HepG2 (cell line): ENCODE data around the gene C5AR1. TPM values are rescaled to one million over a fixed set of nuclear protein-coding genes. Genes with fewer than 3 reads are reported as not detected.

Experiments used
- ARHGAP35 ChIP-seq: sonication (generic); formaldehyde crosslinking; IDR thresholded peaks from 2 replicates; pipeline ENCODE4 v1.9.0; 2022; ENCODE audit warnings: mild to moderate bottlenecking, inconsistent platforms, moderate library complexity, missing genetic modification reagents, borderline replicate concordance
- ARID2 ChIP-seq: sonication (generic); formaldehyde crosslinking; IDR thresholded peaks from 2 replicates; pipeline ENCODE4 v1.8.1; 2022; ENCODE audit warnings: mild to moderate bottlenecking, missing genetic modification reagents, borderline replicate concordance
- HES4 ChIP-seq: sonication (generic); formaldehyde crosslinking; IDR thresholded peaks from 2 replicates; pipeline ENCODE4 v1.9.0; 2021; ENCODE audit warnings: mild to moderate bottlenecking, missing genetic modification reagents, borderline replicate concordance
- HINFP ChIP-seq: sonication (generic); formaldehyde crosslinking; IDR thresholded peaks from 2 replicates; pipeline ENCODE4 v1.4.0; 2020; ENCODE audit warnings: low read depth, mild to moderate bottlenecking, missing genetic modification reagents
- KDM1A ChIP-seq: IDR thresholded peaks from 2 replicates; pipeline ENCODE4 v1.6.1; 2016; ENCODE audit warnings: missing compliant biosample characterization
- NFKB2 ChIP-seq: sonication (generic); formaldehyde crosslinking; IDR thresholded peaks from 2 replicates; pipeline ENCODE4 v1.4.0; 2020; ENCODE audit warnings: missing genetic modification reagents, borderline replicate concordance
- NR2F6 ChIP-seq, 2 experiments: IDR thresholded peaks; 2 replicates each; pipeline ENCODE4 v1.6.1; 2016; ENCODE audit warnings: antibody characterized with exemption in 1 of 2, mild to moderate bottlenecking in 1 of 2
- PHB2 ChIP-seq: fragments of 450-650 bp; IDR thresholded peaks from 2 replicates; pipeline ENCODE4 v1.6.1; 2018; ENCODE audit not compliant: partially characterized antibody
- SP4 ChIP-seq: sonication (generic); formaldehyde crosslinking; IDR thresholded peaks from 2 replicates; pipeline ENCODE4 v1.8.1; 2023; ENCODE audit warnings: mild to moderate bottlenecking, missing genetic modification reagents
- STAT5B ChIP-seq: sonication (generic); formaldehyde crosslinking; IDR thresholded peaks from 2 replicates; pipeline ENCODE4 v1.4.0; 2020; ENCODE audit warnings: missing genetic modification reagents
- ZBTB44 ChIP-seq: sonication (generic); formaldehyde crosslinking; IDR thresholded peaks from 2 replicates; pipeline ENCODE4 v1.4.0; 2020; ENCODE audit warnings: missing genetic modification reagents
- ZNF235 ChIP-seq: sonication (generic); formaldehyde crosslinking; IDR thresholded peaks from 2 replicates; pipeline ENCODE4 v1.8.1; 2023; ENCODE audit warnings: mild to moderate bottlenecking, missing genetic modification reagents, borderline replicate concordance
- ZNF710 ChIP-seq: sonication (generic); formaldehyde crosslinking; IDR thresholded peaks from 2 replicates; pipeline ENCODE4 v1.5.0; 2020; ENCODE audit warnings: mild to moderate bottlenecking, missing genetic modification reagents, borderline replicate concordance
- polyA plus RNA-seq, 8 experiments: library from polyadenylated mRNA; depleted of rRNA in 3 of 8; stranded (reverse) in 7 of 8; unstranded in 1 of 8; fragments of >200 nt; fragmentation: Illumina TruSeq in 4 of 8; extraction: Trizol in 4 of 8; gene quantifications; 2 replicates each; pipeline versions ENCODE4 v1.2.1 to v1.2.3, GENCODE V29; 2011 to 2016; ENCODE audit warnings: low read depth in 4 of 8, missing spikeins in 1 of 8, mixed read lengths in 1 of 8; ENCODE audit not compliant: insufficient read depth in 1 of 8
- total RNA-seq, 5 experiments: library from RNA; depleted of rRNA; stranded (reverse); fragments of >200 nt; fragmentation: Illumina TruSeq; extraction: Trizol; gene quantifications; 2 replicates each; pipeline ENCODE4 v1.2.3, GENCODE V29; 2016; ENCODE audit warnings: low read depth in 1 of 5
- TF ChIP-seq, protein P1 (sequence below): sonication (generic); formaldehyde crosslinking; IDR thresholded peaks from 2 replicates; pipeline ENCODE4 v1.8.0; 2022; ENCODE audit warnings: mild to moderate bottlenecking, missing genetic modification reagents, borderline replicate concordance
- TF ChIP-seq, protein P2 (sequence below): sonication (generic); formaldehyde crosslinking; IDR thresholded peaks from 2 replicates; pipeline ENCODE4 v1.5.0; 2020; ENCODE audit warnings: mild to moderate bottlenecking, missing genetic modification reagents, borderline replicate concordance
- TF ChIP-seq, protein P3 (sequence below): IDR thresholded peaks from 2 replicates; pipeline ENCODE4 v1.6.1; 2016; ENCODE audit warnings: low read depth, borderline replicate concordance

Gene C5AR1
- total and polyA plus RNA-seq, 2 of the 13 experiments (the other 11 are each of a cell fraction or from before 2014, with no cell fraction given) = 0.07 to 1.6 TPM

DNA sequence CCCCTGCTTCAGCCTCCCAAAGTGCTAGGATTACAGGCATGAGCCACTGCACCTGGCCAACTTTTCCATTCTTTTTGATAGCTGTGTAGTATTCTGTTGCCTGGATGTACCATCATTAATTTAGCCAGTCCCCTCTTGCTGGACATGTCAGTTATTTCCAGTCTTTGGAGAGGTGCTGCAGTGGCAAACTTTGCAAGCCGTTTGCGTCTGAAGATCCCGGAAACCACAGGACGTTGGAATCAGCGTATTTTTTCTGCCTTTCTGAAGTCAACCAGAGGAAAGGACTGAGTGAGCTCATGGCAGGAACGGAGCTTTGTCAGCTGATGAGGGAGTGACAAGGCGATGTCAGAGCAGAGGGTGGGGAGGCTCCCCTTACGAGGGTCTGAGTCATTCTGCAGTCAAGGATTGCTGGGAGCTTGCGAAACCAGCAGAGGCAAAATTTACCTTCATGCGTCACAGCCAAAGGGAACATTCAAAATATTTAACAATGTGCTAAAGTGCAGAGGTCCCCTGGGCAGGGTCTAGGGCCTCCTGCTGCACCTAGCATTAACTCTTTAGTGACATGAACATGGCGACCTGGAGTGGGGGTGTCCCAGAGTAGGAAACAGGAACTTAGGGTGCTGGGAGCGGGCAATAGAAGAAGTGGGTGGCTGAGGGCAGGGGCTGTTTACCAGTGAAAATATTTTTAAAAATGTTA is 5.6 kb downstream of the C5AR1 start (continued):
- TF ChIP-seq ZNF710 (CRISPR knock-in tag) = peak; percentile 64; the same call in 1 of the 2 replicates
- TF ChIP-seq, protein P1, sequence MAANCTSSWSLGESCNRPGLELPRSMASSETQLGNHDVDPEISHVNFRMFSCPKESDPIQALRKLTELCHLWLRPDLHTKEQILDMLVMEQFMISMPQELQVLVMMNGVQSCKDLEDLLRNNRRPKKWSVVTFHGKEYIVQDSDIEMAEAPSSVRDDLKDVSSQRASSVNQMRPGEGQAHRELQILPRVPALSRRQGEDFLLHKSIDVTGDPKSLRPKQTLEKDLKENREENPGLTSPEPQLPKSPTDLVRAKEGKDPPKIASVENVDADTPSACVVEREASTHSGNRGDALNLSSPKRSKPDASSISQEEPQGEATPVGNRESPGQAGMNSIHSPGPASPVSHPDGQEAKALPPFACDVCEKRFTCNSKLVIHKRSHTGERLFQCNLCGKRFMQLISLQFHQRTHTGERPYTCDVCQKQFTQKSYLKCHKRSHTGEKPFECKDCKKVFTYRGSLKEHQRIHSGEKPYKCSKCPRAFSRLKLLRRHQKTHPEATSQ (CRISPR knock-in tag) = no peak
- TF ChIP-seq PHB2 = no peak
- no peak for TF ChIP-seq HINFP
- TF ChIP-seq NFKB2 (CRISPR knock-in tag) = peak; percentile 33; the same call in 1 of the 2 replicates
- peak; percentile 71; the same call in 1 of the 2 replicates for TF ChIP-seq SP4 (CRISPR knock-in tag)
- TF ChIP-seq ARID2 (CRISPR knock-in tag) = no peak
- TF ChIP-seq ARHGAP35 (CRISPR knock-in tag) = no peak
- no peak for TF ChIP-seq STAT5B
- TF ChIP-seq ZBTB44 (CRISPR knock-in tag) = no peak
- TF ChIP-seq NR2F6 (IDR thresholded peaks at IDR 0.05) = peak; percentile 85
- peak; percentile 90 for TF ChIP-seq NR2F6 (CRISPR knock-in tag; IDR thresholded peaks at IDR 0.05)
- 0 out of 2 replicates have a peak, but pooled peaks have one; percentile 61 for TF ChIP-seq KDM1A (CRISPR knock-in tag)
- TF ChIP-seq ZNF235 = no peak
- TF ChIP-seq, protein P2, sequence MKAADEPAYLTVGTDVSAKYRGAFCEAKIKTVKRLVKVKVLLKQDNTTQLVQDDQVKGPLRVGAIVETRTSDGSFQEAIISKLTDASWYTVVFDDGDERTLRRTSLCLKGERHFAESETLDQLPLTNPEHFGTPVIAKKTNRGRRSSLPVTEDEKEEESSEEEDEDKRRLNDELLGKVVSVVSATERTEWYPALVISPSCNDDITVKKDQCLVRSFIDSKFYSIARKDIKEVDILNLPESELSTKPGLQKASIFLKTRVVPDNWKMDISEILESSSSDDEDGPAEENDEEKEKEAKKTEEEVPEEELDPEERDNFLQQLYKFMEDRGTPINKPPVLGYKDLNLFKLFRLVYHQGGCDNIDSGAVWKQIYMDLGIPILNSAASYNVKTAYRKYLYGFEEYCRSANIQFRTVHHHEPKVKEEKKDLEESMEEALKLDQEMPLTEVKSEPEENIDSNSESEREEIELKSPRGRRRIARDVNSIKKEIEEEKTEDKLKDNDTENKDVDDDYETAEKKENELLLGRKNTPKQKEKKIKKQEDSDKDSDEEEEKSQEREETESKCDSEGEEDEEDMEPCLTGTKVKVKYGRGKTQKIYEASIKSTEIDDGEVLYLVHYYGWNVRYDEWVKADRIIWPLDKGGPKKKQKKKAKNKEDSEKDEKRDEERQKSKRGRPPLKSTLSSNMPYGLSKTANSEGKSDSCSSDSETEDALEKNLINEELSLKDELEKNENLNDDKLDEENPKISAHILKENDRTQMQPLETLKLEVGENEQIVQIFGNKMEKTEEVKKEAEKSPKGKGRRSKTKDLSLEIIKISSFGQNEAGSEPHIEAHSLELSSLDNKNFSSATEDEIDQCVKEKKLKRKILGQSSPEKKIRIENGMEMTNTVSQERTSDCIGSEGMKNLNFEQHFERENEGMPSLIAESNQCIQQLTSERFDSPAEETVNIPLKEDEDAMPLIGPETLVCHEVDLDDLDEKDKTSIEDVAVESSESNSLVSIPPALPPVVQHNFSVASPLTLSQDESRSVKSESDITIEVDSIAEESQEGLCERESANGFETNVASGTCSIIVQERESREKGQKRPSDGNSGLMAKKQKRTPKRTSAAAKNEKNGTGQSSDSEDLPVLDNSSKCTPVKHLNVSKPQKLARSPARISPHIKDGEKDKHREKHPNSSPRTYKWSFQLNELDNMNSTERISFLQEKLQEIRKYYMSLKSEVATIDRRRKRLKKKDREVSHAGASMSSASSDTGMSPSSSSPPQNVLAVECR (CRISPR knock-in tag) = peak; percentile 82; the same call in 1 of the 2 replicates
- TF ChIP-seq, protein P3, sequence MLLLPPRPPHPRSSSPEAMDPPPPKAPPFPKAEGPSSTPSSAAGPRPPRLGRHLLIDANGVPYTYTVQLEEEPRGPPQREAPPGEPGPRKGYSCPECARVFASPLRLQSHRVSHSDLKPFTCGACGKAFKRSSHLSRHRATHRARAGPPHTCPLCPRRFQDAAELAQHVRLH = no peak
- no peak for TF ChIP-seq HES4
